A549 (cell line): ENCODE measurements around the gene HSD3B2.

Source experiments
- BHLHE40 ChIP-seq: IDR thresholded peaks from 2 replicates; pipeline ENCODE4 v1.6.1; 2012; ENCODE audit warnings: low read depth, low read length, inconsistent platforms
- CHD4 ChIP-seq: fragments of 200-600 bp; sonication (generic); IDR thresholded peaks from 2 replicates; pipeline ENCODE4 v1.6.1; 2016; ENCODE audit warnings: antibody characterized with exemption, mild to moderate bottlenecking, borderline replicate concordance
- CTCF ChIP-seq: fragments of >200 bp; sonication (Bioruptor Twin); formaldehyde crosslinking; IDR thresholded peaks from 3 replicates; pipeline ENCODE4 v1.5.1; 2016
- EP300 ChIP-seq, 2 experiments: fragments of >200 bp; sonication (Bioruptor Twin); formaldehyde crosslinking; IDR thresholded peaks; 2 replicates in 1 of 2; 3 replicates in 1 of 2; pipeline ENCODE4 v1.6.1; 2016 to 2017
- ESRRA ChIP-seq: fragments of 150-350 bp; IDR thresholded peaks from 2 replicates; pipeline ENCODE4 v1.6.1; 2014; ENCODE audit warnings: mild to moderate bottlenecking, low read length, borderline replicate concordance
- FOSL2 ChIP-seq, 2 experiments: fragments of 450-650 bp in 1 of 2; fragments of >200 bp in 1 of 2; sonication (Bioruptor Twin) in 1 of 2; formaldehyde crosslinking; IDR thresholded peaks; 2 replicates each; pipeline versions ENCODE4 v1.5.0 to v1.6.1; 2016 to 2020; ENCODE audit warnings: mild to moderate bottlenecking in 1 of 2, moderate library complexity in 1 of 2
- JUN ChIP-seq, 2 experiments: fragments of >200 bp; sonication (Bioruptor Twin); formaldehyde crosslinking; IDR thresholded peaks; 2 replicates in 1 of 2; 3 replicates in 1 of 2; pipeline ENCODE4 v1.6.1; 2016 to 2017
- KDM5A ChIP-seq: fragments of 200-600 bp; sonication (generic); IDR thresholded peaks from 2 replicates; pipeline ENCODE4 v1.6.1; 2016; ENCODE audit warnings: antibody characterized with exemption, mild to moderate bottlenecking
- POLR2A ChIP-seq: IDR thresholded peaks from 2 replicates; pipeline ENCODE4 v1.6.1; 2012; ENCODE audit warnings: mild to moderate bottlenecking, low read length
- RFX5 ChIP-seq: fragments of 450-650 bp; IDR thresholded peaks from 2 replicates; pipeline ENCODE4 v1.7.1; 2014; ENCODE audit warnings: antibody characterized with exemption, mild to moderate bottlenecking, moderate library complexity

- TF ChIP-seq CTCF: no peak
- no peak for TF ChIP-seq JUN (IDR thresholded peaks at IDR 0.05)
- no peak for TF ChIP-seq POLR2A
- TF ChIP-seq ESRRA: no peak
- no peak for TF ChIP-seq EP300 (IDR thresholded peaks at IDR 0.05)
- TF ChIP-seq BHLHE40: no peak
- no peak for TF ChIP-seq RFX5
- no peak for TF ChIP-seq KDM5A
- no peak for TF ChIP-seq CHD4
- TF ChIP-seq FOSL2 (IDR thresholded peaks at IDR 0.05): no peak
- no peak for TF ChIP-seq FOSL2 (CRISPR knock-in tag; IDR thresholded peaks at IDR 0.05)
Measured at GRCh38 chr1:119370748-119371147, 44.2 kb upstream of the HSD3B2 start.
